Measurements from ENCODE around the gene PDE4D.

PDE4D gene

DNA sequence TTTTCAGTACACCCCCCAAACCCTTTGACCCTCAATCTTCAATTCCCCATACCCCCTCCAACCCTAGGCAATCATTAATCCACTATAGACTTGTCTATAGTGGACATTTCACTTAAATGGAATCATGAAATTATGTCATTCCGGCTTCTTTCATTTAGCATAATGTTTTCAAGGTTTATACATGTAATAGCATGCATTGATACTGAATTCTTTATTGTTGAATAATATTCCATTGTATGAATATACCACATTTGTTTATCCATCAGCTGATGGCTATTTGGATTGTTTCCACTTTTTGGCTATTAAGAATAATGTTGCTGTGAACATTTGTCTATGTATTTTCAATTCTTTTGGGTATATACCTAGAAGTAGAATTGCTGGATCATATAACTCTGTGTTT lies 238.8 kb downstream of the PDE4D start:
- in situ Hi-C loops (cut with MboI; ENCODE audit: low pct_unique_long_range_greater_than_20kb, low sequenced_read_pairs) = no loop called here
- DNase-seq = no peak

DNA sequence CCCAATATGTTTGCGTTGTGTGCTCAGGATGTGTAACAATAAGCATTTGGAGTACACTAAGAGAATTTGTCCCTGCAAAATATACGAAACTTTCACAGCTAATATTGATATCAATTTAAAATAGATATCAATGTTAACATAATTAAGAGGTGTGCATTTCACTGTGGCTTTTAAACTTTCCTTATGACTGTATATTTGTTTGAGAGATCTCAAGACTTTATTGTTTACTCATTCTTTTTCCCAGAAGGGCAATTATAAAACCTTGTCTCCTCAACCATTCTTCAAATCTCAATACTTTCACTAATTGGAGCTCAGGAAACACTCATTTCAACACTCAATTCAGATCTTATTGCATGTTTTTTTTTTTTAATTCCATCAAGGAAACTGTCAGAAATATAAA lies 241.1 kb downstream of the PDE4D start:
- DNase-seq = no peak
- in situ Hi-C loops (cut with MboI; ENCODE audit: low pct_unique_long_range_greater_than_20kb, low sequenced_read_pairs) = no loop called here

DNA sequence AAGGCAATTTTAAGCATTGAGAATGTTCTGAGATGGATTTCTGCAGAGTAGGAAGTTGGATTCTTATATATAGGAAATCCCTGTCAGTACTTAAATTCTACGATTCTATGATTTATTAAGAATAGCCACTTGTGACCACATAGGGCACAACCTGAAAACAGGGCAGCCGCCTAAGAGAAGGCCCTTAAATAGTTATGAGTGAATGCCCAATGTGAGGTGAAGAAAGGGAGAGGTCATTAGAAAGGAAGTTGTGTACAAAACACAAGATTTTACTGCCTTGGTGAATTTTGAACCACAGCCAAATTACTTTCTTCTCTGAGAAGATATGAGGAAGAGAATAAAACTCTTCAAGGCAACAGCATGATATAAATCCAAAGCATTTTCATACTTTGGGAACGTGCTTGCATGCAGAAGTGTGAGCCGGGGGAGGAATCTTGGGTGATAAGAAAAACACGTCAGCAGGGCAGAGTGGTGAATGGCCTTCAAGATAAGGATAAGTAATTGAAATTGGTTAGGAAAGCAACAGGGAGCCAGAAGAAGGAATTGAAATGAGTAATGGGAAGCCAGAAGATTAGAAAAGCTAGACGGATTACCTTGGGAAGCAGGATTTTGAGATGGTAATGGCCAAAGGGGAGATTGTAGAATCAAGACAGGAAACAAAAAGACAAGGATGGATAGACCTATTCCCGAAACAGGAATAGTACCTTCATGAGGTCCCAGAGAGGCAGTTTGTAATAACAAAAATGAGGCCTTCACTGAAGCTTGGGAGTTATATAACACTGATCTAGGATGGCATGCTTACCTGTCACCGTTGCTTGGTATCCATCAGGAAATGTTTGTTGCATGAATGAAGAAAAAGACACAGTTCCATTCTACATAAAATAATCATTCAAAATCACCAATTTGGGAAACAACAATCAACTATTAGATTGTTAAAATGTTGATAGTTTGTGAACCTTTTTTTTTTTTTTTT lies 244.3 kb downstream of the PDE4D start:
- DNase-seq = peak; percentile 81
- in situ Hi-C loops (cut with MboI; ENCODE audit: low pct_unique_long_range_greater_than_20kb, low sequenced_read_pairs) = no loop called here

DNA sequence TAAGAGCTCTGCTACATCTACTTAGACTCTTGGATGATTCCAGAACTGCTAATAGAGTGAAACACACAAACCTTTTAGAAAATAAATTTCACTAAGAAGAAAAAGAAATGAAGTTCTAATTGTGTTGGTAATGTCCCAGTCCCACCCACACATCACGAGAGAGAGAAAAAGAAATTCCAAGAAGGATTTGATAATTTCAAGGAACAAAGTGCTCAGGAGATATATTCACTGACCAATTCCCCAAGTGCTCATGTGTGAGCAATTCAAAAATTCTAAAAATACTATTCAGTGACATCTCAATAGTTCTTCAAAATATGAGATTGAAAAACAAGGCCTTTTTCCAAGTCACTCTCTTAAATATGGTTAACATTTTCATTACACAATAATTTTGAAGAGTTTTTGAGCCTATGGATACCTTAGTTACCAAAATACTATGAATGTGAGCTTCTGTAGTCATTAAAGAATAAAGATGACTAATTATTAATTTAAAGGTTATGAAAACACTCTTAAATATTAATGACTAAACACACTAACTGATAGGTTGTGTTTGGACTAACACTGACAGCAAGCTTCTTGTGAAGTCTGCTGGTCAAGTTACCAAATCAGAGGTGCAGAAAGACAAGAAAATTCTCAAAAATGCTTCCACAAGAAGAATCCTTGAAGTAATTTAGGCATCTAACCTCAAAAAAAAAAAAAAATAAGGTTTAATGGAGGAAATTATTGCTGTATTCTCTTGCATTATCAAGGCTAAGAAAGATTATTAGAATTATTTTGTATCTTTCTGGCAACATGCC lies 245.3 kb downstream of the PDE4D start:
- in situ Hi-C loops (cut with MboI; ENCODE audit: low pct_unique_long_range_greater_than_20kb, low sequenced_read_pairs) = no loop called here
- DNase-seq = no peak

DNA sequence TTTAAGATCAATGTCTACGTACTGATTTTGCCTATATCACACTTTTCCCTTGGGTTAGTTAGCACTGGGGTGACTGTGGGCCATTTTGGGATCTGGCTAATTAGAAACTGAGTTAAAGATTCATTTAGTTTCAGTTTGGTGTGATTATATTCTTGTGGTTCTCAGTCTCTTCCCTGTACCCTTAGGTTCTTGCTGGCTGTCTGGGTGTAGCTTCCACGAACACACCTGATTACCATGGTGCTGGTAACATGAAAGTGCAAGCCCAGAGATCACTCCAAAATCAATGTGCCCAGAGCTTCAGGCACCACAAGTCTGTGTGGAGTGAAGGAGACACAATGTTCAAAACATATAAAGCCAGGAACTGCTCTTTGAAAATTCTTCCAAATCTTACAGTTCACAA lies 248.1 kb downstream of the PDE4D start:
- no peak for DNase-seq
- in situ Hi-C loops (cut with MboI; ENCODE audit: low pct_unique_long_range_greater_than_20kb, low sequenced_read_pairs) = no loop called here

DNA sequence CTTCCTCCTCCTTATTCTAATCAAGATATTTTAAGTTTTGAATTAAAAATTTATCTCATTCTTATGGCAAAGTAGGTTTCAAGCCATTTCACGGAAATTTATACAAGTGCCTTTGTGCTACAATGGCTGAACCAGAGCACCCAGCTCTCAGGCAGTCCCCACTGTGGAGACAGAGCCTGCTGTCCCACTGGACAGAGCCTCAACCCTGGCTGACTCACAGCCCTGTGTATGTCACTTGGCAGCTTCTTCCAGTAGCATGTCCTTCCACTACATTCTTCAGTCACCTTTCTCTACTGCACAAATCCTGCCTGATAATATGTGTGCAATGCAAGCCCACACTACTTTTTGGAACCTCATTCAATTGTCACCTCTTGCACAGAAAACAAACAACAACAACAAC lies 253.1 kb downstream of the PDE4D start:
- in situ Hi-C loops (cut with MboI; ENCODE audit: low pct_unique_long_range_greater_than_20kb, low sequenced_read_pairs) = no loop called here

DNA sequence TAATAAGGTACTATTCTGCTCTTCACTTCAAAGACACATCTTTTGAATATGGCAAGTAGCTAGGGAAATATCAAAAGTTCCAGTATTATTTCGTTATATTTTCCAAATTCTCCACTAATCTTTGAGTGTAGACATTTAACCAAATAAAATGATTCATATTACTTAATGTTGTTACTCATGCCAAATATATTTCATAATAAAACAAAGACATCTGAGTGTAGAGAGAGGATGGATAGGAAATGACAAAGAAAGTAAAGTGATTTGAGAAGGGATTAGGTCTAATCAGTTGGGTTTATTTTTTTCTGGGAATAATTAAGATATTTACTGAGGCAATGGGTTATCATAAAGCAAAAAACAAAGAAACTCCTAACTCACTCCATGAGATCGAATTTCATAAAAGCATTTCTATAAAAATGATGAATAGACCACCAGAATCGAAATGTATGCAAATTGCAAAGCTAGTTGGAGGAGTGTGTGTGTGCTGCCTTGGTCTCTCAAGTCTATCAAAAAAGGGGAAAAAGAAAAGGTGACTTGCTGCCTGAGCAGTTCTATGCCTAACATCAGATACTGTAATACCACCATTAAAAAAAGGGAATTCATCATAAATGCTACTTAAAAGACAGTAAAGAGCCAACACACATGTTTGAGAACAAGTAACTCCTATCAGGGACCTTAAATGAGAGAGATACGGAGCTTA lies 255.5 kb downstream of the PDE4D start:
- in situ Hi-C loops (cut with MboI; ENCODE audit: low pct_unique_long_range_greater_than_20kb, low sequenced_read_pairs) = no loop called here
- DNase-seq = no peak

More for the DNA sequence above, 253.1 kb downstream of the PDE4D start:
- DNase-seq = no peak

DNA sequence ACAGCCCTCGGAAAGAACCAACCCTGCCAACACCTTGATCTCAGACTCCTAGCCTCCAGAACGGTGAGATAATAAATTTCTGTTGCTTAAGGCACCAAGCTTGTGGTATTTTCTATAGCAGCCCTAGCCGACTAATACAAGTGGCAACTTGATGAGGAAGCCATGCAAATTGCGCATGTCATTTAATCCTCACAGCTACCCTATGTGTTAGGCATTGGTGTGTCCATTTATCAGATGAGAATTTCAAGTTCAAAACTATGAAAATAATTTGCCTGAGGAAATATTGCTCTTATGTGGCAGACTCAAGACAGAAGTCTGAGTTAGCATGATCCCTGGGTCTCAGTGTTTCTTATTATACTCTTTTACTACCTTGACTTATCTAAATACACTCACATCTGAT lies 264.0 kb downstream of the PDE4D start:
- no peak for DNase-seq
- in situ Hi-C loops (cut with MboI; ENCODE audit: low pct_unique_long_range_greater_than_20kb, low sequenced_read_pairs) = no loop called here

DNA sequence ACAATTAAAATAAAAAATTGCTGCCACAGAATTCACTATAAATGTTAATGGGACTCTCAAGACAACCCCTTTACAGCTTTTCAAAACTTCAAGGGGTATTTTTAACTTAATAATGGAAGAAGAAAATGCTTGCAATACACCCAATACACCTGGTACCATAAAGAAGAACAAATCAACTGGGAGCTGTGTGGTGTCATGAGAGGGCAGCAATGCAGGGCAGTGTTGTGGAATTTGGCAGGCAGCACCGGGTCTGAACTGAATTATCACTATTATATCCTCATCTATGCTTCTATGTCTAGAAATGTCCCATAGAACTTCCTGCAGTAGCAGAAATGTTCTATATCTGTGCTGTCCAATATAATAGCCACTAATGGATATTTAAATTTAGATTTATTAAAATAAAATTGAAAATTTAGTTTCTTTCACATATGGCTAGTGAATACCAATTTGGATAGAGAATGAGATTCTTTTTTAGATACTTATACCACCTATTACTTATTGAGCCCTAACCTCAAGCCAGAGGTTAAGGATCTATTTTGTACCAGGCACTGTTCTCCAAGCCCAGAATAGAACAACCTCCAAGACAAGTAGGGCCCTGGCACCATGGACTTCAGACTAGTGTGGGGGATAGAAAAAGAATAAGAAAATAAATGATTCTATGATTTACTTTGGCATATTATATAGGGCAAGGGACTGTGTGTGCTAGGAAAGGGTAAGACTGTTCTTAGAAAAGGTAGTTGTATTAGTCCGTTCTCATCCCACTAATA lies 265.3 kb downstream of the PDE4D start:
- DNase-seq = no peak
- in situ Hi-C loops (cut with MboI; ENCODE audit: low pct_unique_long_range_greater_than_20kb, low sequenced_read_pairs) = no loop called here

DNA sequence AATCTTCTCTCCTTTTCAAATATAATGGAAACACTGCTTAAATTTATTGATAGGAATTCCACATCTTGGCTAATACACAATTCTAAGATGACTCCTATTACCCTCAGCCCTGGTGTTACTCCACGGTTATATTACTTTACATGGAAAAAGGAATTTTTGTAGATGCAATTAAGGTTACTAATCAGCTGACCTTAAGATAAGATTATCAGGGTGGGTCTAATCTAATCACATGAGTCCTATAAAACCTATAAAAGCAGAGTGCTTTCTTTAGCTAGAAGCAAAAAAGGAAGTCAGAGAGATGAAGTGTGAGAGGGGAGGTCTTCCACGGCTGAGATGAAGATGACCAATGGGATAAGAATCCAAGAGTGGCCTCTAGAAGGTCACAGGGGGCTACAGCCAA lies 268.6 kb downstream of the PDE4D start:
- in situ Hi-C loops (cut with MboI; ENCODE audit: low pct_unique_long_range_greater_than_20kb, low sequenced_read_pairs) = no loop called here
- DNase-seq = no peak

DNA sequence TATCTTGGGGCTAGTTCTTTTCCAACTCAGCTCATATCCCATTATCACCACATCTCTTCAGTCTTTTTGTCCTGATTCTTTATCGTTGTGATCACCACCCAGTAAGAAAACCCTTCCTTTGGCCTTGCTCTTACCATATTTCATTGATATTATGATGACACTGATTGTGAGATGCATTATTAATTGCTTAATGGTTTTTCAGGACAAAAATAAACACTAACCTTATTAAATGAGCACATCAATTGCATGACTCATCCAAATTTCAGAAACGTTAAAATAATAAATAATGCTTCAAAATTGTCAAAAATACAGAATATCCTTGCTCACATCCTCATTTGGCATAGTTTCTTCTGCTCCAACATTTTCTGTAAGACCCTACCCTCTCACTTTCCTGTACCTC lies 270.7 kb downstream of the PDE4D start:
- in situ Hi-C loops (cut with MboI; ENCODE audit: low pct_unique_long_range_greater_than_20kb, low sequenced_read_pairs) = no loop called here

DNA sequence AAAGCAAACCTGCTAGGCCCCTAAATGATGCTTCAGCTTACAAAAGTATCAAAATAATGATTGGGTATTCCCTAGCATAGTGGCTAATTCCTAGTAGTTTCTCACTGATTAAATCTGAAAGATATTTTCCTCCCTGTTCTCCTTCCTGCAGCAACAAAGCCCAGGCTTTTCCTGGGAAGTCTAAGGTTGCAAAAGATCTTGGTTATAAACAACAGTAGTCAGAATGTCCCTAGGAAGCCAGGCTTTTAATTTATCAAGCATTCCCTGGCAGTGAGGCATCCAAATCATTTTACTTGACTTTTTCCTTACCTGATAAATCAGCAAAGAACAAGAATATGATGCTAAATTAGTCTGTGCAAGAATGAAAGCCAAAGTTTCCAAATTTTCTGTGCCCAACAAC lies 272.0 kb downstream of the PDE4D start:
- no peak for DNase-seq
- in situ Hi-C loops (cut with MboI; ENCODE audit: low pct_unique_long_range_greater_than_20kb, low sequenced_read_pairs) = no loop called here

More for the DNA sequence above, 270.7 kb downstream of the PDE4D start:
- no peak for DNase-seq

DNA sequence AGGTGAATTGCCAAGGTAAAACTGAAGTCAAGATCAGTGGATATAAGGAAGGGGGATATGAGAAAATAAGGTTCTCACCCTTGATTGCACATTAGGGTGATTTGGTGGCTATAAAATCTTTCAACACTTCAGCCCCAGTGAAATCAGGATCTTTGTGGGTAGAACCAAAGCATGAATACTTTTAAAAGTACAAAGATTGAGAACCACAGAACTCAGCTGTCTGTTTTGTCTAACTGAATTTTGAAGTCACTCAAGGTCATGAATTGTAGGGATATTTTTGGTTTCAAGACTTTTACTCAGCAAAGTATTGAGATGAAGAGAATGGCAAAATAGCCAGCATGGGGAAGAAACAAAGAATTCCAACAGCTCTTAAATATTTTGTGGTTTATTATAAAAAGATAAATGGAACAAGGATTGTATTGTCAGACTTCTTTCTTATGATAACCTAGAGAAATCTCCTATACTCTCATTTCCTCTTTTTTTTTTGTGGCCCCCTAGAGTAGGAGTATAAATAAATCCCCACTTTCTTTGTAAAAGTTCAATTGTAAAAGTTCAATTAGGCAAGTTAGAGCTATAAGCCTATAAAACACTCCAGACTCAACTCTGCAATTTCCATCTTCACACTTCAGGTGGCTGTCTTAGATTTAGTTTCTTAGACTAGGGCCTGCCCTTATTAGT lies 272.9 kb downstream of the PDE4D start:
- in situ Hi-C loops (cut with MboI; ENCODE audit: low pct_unique_long_range_greater_than_20kb, low sequenced_read_pairs) = no loop called here

DNA sequence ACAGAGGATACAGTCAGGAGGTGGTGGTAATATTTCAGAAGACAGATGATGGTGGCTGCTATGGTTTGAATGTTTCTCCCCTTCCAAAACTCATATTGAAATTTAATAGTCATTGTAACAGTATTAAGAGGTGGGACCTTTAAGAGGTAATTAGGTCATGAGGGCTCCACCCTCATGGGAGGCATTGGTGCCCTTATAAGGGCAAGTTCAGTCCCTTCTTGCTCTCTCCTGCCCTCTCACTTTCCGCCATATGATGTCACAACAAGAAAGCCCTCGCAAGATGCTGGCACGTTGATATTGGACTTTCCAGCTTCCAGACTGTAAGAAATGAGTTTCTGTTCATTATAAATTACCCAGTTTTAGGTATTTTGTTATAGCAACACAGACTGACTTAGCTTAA lies 274.9 kb downstream of the PDE4D start:
- in situ Hi-C loops (cut with MboI; ENCODE audit: low pct_unique_long_range_greater_than_20kb, low sequenced_read_pairs) = no loop called here
- DNase-seq = no peak

More for the DNA sequence above, 272.9 kb downstream of the PDE4D start:
- peak; percentile 29 for DNase-seq

DNA sequence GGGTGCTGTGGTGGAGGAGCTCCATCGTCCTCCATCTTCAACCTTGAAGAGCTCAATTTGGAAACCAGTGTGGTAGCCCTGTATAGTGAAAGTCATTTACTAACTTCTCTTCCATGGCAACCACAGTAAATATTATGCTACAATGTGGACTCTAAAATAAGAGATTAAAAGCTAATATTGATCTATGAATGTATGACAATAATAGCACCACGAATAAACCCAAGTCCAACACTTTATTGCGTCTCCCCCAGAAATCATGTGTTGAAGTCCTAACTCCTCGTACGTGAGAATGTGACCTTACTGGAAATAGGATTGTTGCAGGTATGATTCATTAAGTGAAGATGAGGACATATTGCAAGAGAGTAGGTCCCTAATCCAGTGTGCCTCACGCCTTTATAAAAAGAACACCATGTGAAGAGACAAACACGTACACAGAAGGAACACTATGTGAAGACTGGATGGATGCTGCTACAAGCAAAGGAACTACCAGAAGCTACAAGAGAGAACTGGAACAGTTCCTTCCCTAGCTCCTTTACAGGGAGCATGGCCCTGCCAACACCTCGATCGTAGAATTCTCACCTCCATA lies 276.2 kb downstream of the PDE4D start:
- no peak for DNase-seq
- in situ Hi-C loops (cut with MboI; ENCODE audit: low pct_unique_long_range_greater_than_20kb, low sequenced_read_pairs) = no loop called here

DNA sequence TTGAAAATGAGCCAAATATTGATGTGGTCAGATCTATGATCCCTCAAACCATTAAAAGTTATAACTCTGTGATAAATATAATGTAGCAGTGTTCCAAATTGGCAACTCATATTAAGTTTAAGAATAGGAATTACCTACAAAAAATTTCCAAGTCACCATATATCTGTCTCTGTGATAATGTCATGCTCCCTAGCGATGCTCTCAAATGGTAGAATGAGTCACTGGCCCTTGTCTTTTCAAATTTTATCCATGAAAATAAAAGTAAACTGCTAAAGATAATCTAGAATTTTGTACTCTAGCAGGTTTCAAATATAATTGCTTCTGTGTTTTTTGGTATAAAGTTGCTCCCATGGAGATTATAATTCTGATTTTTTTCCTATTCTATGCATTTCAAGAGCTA lies 277.1 kb downstream of the PDE4D start:
- in situ Hi-C loops (cut with MboI; ENCODE audit: low pct_unique_long_range_greater_than_20kb, low sequenced_read_pairs) = no loop called here
- no peak for DNase-seq

DNA sequence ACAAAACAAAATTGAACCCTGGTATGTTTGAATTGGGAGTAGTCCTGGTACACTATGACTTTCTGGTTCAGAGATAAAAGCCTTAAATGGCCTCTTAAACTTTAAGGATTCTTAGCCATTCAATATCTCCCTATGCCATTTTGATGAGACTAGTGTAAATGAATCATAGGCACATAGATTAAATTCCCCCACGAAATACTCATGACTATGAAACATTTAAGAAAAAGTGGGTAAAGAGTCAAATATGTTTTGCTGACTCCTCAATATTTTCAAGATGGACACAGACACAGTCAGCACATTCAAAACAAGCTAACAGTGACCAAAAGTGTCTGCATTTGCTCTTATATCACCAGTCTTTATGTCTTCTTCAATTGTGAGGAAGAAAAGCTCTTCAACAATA lies 278.3 kb downstream of the PDE4D start:
- no peak for DNase-seq
- in situ Hi-C loops (cut with MboI; ENCODE audit: low pct_unique_long_range_greater_than_20kb, low sequenced_read_pairs) = no loop called here
